Upper lobe of right lung (tissue), 1 donor: Measurements from ENCODE around the gene POLR2M. TPM values are rescaled to one million over a fixed set of nuclear protein-coding genes. Genes with fewer than 3 reads are reported as not detected.

Experiments
- ATAC-seq: fragments of 200-7000 bp; cut with Tn5 transposase; one replicate; pipeline ENCODE4 v1.9.1; 2020; ENCODE audit warnings: mild to moderate bottlenecking, moderate library complexity
- DNase-seq: peaks from one replicate; pipeline ENCODE4 v3.0.0-alpha.2; 2020
- H3K27ac ChIP-seq: fragments of 200-600 bp; one replicate; pipeline ENCODE4 v1.8.0; 2022
- H3K27me3 ChIP-seq: fragments of 200-600 bp; one replicate; pipeline ENCODE4 v1.8.0; 2022; ENCODE audit warnings: mild to moderate bottlenecking
- H3K36me3 ChIP-seq: fragments of 200-600 bp; one replicate; pipeline ENCODE4 v1.8.0; 2022
- H3K4me1 ChIP-seq: fragments of 200-600 bp; one replicate; pipeline ENCODE4 v1.8.0; 2022
- H3K4me3 ChIP-seq: fragments of 200-600 bp; one replicate; pipeline ENCODE4 v1.8.0; 2022; ENCODE audit warnings: mild to moderate bottlenecking
- H3K9me3 ChIP-seq: fragments of 200-600 bp; one replicate; pipeline ENCODE4 v1.8.0; 2022
- CTCF ChIP-seq: fragments of 200-600 bp; IDR thresholded peaks from one replicate; pipeline ENCODE4 v1.8.0; 2022; ENCODE audit warnings: antibody characterized with exemption
- intact Hi-C: fragments of 100-400 bp; cut with DNase I; formaldehyde crosslinking; loops from one replicate; pipeline ENCODE4 v1.11.0; 2022
- total RNA-seq: library from RNA; stranded (reverse); fragmentation: NEBNext Ultra II Directional; extraction: Animal tissue kit (Norgen Biotek cat#: 25700); gene quantifications from one replicate; pipeline ENCODE4 v1.2.1, GENCODE V29; 2021
- donor health status: DM: no; HTN: yes; CAD: no; lungs with severe emphysema.

The POLR2M gene
- total RNA-seq, 1 donor from 2014 or later, result 63.7 TPM

- no peaks in the 10 kb centered on the region for H3K4me1 ChIP-seq
- no peak for DNase-seq
- H3K27ac ChIP-seq, result no peak overlapping the region
- TF ChIP-seq CTCF, result no peak
- no peaks in the 10 kb centered on the region for H3K9me3 ChIP-seq
- intact Hi-C loops, result no loop called here
- H3K4me3 ChIP-seq, result no peak overlapping the region
- ATAC-seq, result no peak
- no peaks in the 10 kb centered on the region for H3K27me3 ChIP-seq
- H3K36me3 ChIP-seq, result peaks cover 21% of the 10 kb centered on the region
Observed at GRCh38 chr15:57720867-57721266, 14.4 kb downstream of the POLR2M start.

GRCh38 chr15:57726411-57726810 lies 19.9 kb downstream of the POLR2M start:
- intact Hi-C loops, result no loop called here
- no peak for DNase-seq
- ATAC-seq, result no peak
- TF ChIP-seq CTCF, result no peak
- H3K9me3 ChIP-seq, result no peaks in the 10 kb centered on the region
- no peaks in the 10 kb centered on the region for H3K36me3 ChIP-seq
- H3K4me3 ChIP-seq, result no peak overlapping the region
- H3K4me1 ChIP-seq, result no peaks in the 10 kb centered on the region
- H3K27me3 ChIP-seq, result no peaks in the 10 kb centered on the region
- H3K27ac ChIP-seq, result no peak overlapping the region

GRCh38 chr15:57727031-57727430 lies 20.5 kb downstream of the POLR2M start:
- Histone ChIP-seq H3K9me3 (no peaks in the 10 kb centered on the region), H3K27ac (no peak overlapping the region), H3K4me3 (no peak overlapping the region), H3K36me3 (no peaks in the 10 kb centered on the region), H3K4me1 (peaks cover under 1% of the 10 kb centered on the region), H3K27me3 (no peaks in the 10 kb centered on the region)
- no peak for TF ChIP-seq CTCF
- no peak for ATAC-seq
- no peak for DNase-seq
- intact Hi-C loops, result no loop called here

GRCh38 chr15:57728436-57728835 lies 21.9 kb downstream of the POLR2M start:
- TF ChIP-seq CTCF, result no peak
- ATAC-seq (no peak), DNase-seq (no peak)
- intact Hi-C loops, result no loop called here
- Histone ChIP-seq H3K27me3 (no peaks in the 10 kb centered on the region), H3K27ac (no peak overlapping the region), H3K9me3 (no peaks in the 10 kb centered on the region), H3K36me3 (no peaks in the 10 kb centered on the region), H3K4me3 (no peak overlapping the region), H3K4me1 (peaks cover 9% of the 10 kb centered on the region)

GRCh38 chr15:57730876-57731275 lies 24.4 kb downstream of the POLR2M start:
- Histone ChIP-seq H3K27me3 (no peaks in the 10 kb centered on the region), H3K27ac (no peak overlapping the region), H3K9me3 (no peaks in the 10 kb centered on the region), H3K4me1 (peaks cover 9% of the 10 kb centered on the region), H3K4me3 (no peak overlapping the region), H3K36me3 (no peaks in the 10 kb centered on the region)
- ATAC-seq, result no peak
- no peak for TF ChIP-seq CTCF
- intact Hi-C loops, result no loop called here
- DNase-seq, result no peak

- DNase-seq, result no peak
Observed at GRCh38 chr15:57731530-57732103, 25.1 kb downstream of the POLR2M start.

More at GRCh38 chr15:57731530-57732103, 25.1 kb downstream of the POLR2M start:
- H3K4me1 ChIP-seq, result peaks cover 9% of the 10 kb centered on the region
- no peaks in the 10 kb centered on the region for H3K9me3 ChIP-seq
- TF ChIP-seq CTCF, result no peak
- H3K27me3 ChIP-seq, result no peaks in the 10 kb centered on the region
- intact Hi-C loops, result no loop called here
- H3K27ac ChIP-seq, result no peak overlapping the region
- no peaks in the 10 kb centered on the region for H3K36me3 ChIP-seq
- no peak for ATAC-seq
- no peak overlapping the region for H3K4me3 ChIP-seq
